GM21381 (cell line): ENCODE data around the gene NCLN.
"Not testable (repeated sequence)": the region's sequence is repeated elsewhere in the genome, so short reads cannot be mapped to it uniquely, and the experiment has no call there.

ENCODE experiments used
- ATAC-seq: cut with Tn5 transposase; IDR thresholded peaks from one replicate; pipeline ENCODE4 v1.9.1; 2021; ENCODE audit warnings: mild to moderate bottlenecking, moderate library complexity; ENCODE audit not compliant: unreplicated experiment

NCLN gene

DNA sequence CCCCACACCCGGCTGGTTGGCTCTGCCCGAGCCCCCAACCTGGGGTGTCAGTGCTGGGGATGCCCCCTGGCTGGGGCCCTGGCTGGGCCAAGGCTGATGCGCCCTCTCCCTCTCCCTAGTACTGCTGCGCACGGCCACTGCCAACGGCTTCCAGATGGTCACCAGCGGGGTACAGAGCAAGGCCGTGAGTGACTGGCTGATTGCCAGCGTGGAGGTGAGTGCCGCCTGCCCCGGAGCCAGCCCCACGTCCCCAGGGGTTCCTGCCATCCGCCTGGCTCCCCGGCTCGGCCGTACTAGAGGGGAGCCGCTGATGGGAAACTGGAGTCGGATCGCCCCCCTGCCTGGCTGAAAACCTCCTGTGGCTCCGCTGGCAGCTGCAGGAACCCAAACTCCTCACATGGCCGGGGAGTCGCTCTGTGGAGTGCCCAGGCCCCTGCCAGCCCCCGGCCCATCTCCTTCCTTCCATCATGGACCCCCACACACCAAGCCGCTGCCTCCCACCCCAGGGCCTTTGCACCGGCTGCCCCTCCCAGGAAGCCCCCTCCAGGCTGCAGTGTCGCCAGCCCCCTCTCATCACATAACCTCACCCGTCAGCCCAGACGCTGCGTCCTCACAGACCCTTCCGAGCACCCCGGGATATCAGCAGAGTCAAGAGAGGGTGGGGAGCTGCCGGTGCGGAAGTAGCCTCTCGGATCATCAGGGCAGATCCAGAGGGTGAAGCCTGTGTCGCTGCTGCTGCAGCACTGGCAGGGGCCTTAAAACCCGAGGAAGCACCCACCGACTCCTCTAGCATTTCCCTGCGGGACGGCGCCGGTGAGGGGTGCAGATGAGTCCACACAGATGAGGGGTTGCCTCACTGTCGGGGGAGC, 10.6 kb downstream of the NCLN start:
- ATAC-seq, result no peak

GRCh38 chr19:3196933-3197205, 11.1 kb downstream of the NCLN start:
- no peak for ATAC-seq

DNA sequence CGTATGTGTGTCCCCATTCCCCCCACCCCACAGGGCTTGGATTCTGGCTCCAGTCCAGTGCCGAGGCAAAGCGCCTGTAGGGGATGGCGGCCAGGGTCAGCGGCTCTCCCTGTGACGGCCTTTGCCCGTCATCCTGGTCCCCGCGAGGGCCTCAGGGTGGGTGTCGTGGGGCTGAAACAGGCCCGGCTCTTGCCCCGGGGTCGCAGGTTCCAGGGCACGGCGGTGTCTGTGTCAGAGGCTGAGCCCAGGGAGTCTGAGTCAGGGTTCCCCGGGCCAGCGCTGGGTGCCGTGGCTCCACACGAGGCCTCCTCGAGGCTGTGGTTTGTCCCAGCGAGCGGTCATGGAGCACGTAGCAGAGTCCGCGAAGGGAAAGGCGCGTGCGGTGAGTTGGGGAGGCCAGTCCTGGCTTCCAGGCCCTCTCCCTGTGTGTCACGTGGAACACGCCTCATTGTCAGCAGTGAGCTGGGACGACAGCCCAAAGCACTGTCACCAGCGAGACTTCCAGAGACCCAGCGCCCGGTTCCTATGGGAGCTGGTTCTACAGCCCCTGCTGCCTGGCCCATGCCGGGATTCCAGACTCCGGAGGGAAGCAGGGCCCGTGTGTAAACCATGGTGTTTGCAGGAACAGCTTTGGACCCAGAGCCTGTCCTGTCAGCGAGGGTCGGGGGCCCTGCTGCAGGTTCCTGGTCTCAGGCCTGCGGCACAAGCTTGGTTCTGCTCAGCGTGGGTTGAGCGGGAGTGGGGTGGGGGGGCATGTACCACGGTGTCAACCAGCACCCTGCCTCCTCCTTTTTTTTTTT, 13.4 kb downstream of the NCLN start:
- ATAC-seq, result no peak

GRCh38 chr19:3201072-3201700, 15.5 kb downstream of the NCLN start:
- no peak for ATAC-seq

DNA sequence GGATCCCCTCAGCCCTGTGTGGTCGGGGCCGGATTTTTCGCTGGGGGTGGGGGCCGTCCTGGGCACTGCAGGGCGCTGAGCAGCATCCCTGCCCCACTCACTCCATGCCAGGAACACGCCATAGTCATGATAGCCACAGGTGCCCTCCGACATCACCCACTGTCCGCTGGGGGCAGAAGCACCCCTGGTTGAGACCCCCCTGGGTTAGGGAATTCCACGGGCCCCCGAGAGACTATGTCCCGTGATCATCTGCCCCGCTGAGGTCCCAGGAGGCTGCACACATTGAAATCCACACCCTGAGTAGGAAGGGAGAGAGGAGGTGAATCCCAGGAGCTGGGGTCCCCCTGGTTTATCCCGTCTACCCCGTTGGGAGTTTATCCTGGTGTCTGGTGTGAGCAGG, 16.2 kb downstream of the NCLN start:
- ATAC-seq, result no peak

DNA sequence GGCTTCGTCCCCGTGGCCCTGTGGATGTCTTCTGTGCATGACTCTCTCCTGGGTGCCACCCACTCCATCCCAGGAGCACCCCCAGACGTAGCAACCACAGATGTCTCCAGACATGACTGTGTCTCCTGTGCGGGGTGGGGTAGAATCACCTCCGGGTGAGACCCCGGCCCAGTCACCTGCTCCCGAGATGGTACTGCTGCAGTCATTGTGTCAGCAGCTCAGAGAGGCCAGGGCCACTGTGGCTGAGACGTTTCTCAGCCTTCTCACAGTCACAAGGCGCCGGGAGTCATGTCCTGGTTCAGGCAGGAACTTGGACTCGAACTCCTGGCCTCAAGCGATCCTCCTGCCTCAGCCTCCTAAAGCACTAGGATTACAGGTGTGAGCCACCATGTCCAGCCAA, 16.6 kb downstream of the NCLN start:
- no peak for ATAC-seq

- not testable (repeated sequence) for ATAC-seq
Observed at GRCh38 chr19:3202895-3203294, 17.2 kb downstream of the NCLN start.

DNA sequence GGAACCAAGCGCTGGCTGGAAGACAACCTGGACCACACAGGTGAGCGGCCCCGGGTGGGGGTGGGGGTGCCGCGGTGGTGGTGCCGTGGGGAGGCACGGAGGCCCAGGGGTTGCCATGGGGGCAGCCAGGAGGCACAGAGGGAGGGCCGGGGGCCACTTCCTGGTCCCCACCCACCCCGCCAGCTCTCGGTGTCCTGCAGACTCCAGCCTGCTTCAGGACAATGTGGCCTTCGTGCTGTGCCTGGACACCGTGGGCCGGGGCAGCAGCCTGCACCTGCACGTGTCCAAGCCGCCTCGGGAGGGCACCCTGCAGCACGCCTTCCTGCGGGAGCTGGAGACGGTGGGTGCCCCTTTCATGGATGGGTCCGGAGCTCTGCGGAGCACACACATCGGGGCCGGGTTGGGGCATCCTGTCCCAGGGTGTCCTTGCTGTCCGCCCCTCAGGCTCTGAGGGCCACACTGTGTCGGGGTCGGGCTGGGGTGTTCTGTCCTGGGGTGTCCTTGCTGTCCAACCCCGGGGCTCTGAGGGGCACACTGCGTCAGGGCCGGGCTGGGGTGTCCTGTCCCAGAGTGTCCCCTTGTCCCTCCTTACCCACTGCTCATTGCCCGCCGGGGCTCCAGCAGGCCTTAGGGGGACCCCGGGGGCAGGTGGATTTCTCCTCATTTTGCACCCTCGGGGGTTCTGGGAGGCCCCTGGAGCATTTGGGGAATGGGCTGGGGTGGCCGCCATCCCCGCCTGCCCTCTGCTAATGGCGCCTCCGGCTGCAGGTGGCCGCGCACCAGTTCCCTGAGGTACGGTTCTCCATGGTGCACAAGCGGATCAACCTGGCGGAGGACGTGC, 18.3 kb downstream of the NCLN start:
- ATAC-seq, result no peak

- ATAC-seq, result no peak
Observed at GRCh38 chr19:3204646-3205275, 19.0 kb downstream of the NCLN start.

DNA sequence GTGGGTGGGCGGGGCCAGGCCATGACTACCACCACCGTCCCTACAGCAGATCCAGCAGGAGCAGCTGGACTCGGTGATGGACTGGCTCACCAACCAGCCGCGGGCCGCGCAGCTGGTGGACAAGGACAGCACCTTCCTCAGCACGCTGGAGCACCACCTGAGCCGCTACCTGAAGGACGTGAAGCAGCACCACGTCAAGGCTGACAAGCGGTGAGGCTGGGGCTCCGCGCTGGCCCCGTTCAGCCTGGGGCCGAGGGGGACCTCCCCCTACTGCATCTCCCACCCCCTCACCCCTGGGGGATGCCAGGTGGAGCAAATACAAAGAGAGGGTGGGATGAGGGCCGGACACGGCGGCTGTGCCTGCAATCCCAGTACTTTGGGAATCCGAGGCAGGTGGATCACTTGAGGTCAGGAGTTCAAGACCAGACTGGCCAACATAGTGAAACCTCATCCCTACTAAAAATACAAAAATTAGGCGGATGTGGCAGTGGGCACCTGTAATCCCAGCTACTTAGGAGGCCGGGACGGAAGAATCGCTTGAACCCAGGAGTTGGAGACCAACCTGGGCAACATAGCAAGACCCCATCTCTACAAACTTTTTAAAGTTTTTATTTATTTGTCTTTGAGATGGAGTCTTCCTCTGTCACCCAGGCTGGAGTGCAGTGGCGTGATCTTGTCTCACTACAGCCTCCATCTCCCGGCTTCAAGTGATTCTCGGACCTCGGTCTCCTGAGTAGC, 20.7 kb downstream of the NCLN start:
- ATAC-seq, result no peak

DNA sequence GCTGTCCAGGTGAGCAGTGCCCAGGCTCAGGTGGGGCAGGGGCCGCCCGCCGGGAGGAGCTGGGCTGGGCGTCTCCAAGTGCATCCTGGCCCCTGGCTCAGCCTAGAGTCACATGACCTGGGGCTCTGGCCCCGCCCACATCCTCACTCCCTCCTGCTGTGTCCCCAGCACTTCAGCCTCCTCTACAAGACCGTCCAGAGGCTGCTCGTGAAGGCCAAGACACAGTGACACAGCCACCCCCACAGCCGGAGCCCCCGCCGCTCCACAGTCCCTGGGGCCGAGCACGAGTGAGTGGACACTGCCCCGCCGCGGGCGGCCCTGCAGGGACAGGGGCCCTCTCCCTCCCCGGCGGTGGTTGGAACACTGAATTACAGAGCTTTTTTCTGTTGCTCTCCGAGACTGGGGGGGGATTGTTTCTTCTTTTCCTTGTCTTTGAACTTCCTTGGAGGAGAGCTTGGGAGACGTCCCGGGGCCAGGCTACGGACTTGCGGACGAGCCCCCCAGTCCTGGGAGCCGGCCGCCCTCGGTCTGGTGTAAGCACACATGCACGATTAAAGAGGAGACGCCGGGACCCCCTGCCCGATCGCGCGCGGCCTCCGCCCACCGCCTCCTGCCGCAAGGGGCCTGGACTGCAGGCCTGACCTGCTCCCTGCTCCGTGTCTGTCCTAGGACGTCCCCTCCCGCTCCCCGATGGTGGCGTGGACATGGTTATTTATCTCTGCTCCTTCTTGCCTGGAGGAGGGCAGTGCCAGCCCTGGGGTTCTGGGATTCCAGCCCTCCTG, 21.9 kb downstream of the NCLN start:
- ATAC-seq, result no peak

- no peak for ATAC-seq
Observed at GRCh38 chr19:3208317-3209207, 22.8 kb downstream of the NCLN start.

GRCh38 chr19:3210347-3211017, 24.8 kb downstream of the NCLN start:
- ATAC-seq, result no peak

GRCh38 chr19:3211191-3211590, 25.5 kb downstream of the NCLN start:
- no peak for ATAC-seq

DNA sequence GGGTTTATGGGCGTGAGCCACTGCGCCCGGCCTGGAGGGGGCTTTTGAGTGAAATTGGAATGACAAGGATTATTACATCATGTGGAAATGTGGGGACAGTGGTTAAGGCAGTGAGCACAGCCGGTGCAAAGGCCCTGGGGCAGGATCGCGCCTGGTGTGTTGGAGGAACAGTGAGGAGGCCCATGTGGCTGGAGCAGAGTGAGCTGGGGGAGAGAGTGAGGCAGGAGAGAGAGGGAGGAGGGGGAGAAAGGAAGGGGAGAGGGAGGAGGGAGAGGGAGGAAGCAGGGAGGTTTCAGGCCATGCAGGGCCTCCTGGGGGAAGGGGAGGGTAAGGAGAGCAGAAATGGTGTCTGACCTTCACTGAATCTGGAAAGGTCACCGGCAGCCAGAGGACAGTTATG, 27.4 kb downstream of the NCLN start:
- no peak for ATAC-seq

- no peak for ATAC-seq
Observed at GRCh38 chr19:3216874-3217273, 31.1 kb downstream of the NCLN start.

- no peak for ATAC-seq
Observed at GRCh38 chr19:3220576-3220975, 34.8 kb downstream of the NCLN start.

DNA sequence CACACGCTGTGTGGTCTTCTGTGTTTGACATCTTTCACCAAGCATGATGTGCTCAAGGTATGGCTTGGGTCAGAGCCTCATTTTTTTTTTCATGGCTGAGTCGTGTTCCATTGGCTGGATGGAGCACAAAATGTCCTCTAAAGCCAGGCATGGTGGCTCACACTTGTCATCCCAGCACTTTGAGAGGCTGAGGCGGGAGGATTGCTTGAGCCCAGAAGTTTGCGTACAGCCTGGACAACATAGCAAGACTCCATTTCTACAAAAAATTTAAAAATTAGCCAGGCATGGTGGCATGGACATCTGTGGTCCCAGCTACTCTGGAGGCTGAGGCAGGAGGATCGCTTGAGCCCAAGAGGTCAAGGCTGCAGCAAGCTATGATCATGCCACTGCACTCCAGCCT, 35.8 kb downstream of the NCLN start:
- not testable (repeated sequence) for ATAC-seq
